HG02763 (cell line): ENCODE results near the gene DGKH.

Experiments used
- ATAC-seq: cut with Tn5 transposase; IDR thresholded peaks from one replicate; pipeline ENCODE4 v1.9.1; 2021; ENCODE audit warnings: mild to moderate bottlenecking, moderate library complexity; ENCODE audit not compliant: unreplicated experiment

Gene DGKH, protein sequence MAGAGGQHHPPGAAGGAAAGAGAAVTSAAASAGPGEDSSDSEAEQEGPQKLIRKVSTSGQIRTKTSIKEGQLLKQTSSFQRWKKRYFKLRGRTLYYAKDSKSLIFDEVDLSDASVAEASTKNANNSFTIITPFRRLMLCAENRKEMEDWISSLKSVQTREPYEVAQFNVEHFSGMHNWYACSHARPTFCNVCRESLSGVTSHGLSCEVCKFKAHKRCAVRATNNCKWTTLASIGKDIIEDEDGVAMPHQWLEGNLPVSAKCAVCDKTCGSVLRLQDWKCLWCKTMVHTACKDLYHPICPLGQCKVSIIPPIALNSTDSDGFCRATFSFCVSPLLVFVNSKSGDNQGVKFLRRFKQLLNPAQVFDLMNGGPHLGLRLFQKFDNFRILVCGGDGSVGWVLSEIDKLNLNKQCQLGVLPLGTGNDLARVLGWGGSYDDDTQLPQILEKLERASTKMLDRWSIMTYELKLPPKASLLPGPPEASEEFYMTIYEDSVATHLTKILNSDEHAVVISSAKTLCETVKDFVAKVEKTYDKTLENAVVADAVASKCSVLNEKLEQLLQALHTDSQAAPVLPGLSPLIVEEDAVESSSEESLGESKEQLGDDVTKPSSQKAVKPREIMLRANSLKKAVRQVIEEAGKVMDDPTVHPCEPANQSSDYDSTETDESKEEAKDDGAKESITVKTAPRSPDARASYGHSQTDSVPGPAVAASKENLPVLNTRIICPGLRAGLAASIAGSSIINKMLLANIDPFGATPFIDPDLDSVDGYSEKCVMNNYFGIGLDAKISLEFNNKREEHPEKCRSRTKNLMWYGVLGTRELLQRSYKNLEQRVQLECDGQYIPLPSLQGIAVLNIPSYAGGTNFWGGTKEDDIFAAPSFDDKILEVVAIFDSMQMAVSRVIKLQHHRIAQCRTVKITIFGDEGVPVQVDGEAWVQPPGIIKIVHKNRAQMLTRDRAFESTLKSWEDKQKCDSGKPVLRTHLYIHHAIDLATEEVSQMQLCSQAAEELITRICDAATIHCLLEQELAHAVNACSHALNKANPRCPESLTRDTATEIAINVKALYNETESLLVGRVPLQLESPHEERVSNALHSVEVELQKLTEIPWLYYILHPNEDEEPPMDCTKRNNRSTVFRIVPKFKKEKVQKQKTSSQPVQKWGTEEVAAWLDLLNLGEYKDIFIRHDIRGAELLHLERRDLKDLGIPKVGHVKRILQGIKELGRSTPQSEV

GRCh38 chr13:42048342-42048683 is at the start of gene DGKH:
Gene DGKH (plus strand): TSS chr13:42048648. CDS start chr13:42048774, 126 bp downstream.
- no peak for ATAC-seq

GRCh38 chr13:42000846-42001245 is 47.6 kb upstream of the DGKH start:
- ATAC-seq: no peak

GRCh38 chr13:42001580-42001979 is 46.9 kb upstream of the DGKH start:
- no peak for ATAC-seq

- ATAC-seq: no peak
These were observed 46.4 kb upstream of the DGKH start for GRCh38 chr13:42002066-42002465.

- ATAC-seq: no peak
These were observed 40.6 kb upstream of the DGKH start for GRCh38 chr13:42007844-42008243.

- no peak for ATAC-seq
These were observed 39.4 kb upstream of the DGKH start for GRCh38 chr13:42009057-42009456.

DNA sequence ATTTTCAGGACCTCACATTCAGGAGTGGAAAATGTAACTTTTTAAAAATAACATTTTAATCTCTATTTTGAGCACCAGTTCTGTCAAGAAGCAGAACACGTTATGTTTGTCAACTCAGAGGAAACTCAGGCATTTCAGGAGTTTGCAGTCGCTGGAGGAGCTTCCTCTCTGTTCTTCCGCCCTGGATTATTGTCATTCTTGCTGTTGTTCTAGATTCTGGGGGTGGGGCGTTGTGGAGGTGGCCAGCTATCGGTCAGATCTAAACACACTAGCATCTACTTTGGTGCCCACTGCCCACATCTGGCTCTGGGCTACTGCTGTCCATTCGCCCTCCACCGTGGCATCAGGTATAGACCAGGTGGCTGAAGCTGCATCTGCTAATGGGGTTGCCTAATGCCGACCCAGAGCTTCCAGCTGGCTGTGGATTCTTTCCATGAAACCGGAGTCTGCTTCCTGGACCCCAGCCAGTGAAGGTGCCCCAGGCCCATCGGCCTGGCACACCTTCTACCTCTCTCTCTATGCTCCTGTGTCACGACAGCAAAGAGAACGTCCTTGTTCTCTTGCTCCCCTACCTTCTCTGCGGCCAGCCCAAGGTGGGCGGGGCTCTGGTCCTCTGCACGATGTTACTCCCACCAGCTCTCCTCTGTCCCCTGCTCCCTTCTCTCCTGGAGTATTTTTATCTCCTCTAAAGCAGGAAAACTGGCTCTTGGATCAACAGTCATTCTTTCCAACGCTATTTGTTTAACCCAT is 36.7 kb upstream of the DGKH start:
- no peak for ATAC-seq

DNA sequence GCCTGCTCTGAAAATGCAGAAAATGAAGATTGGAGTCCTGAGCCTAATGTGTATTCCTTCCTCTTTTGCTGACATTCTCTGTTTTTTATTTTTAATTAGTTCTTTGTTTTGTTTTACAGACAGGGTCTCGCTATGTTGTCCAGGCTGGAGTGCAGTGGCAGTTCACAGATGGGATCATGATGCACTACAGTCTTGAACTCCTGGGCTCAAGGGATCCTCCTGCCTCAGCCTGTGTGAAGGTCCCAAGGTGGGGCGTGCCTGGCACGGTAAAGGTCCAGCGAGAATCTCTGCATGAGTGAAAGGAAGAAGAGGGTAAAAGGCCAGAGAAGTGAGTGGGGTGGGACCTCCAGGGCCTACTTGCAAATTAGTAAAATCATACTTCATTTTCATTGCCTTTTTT is 34.3 kb upstream of the DGKH start:
- no peak for ATAC-seq

DNA sequence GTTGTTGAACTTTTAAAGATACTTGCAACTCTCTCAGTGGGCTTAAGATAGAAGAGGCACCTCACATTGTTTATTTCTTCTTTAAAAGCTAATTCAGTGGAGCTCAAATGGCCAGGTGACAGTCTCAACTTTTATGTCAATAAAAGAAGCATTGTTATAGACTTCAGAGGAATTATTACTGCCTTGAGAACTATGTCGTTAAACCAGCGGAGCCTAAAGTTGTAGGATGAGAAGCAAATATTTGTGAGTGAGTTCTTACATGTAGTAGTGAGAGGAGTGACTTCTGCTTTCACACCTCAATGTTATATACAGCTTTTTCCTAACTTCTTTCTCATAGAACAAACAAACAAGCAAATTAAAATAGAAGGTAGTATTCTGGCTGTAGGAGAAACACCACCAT is 31.2 kb upstream of the DGKH start:
- ATAC-seq: no peak

- no peak for ATAC-seq
These were observed 26.6 kb upstream of the DGKH start for GRCh38 chr13:42021851-42022250.

DNA sequence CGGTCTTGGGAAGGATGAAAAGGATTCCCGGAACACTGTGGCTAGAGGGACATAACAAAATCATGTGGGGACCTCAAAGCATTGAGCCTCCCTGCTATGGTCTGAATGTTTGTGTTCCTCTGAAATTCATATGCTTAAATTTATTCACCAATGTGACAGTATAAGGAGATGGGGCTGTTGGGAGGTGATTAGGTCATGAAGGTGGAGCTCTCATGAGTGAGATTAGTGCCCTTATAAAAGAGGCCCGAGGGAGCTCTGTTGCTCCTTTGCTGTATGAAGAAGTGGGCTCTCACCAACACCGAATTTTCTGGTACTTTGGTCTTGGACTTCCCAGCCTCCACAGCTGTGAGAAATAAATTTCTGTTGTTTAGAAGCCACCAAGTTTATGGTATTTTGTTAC is 26.1 kb upstream of the DGKH start:
- ATAC-seq: no peak

DNA sequence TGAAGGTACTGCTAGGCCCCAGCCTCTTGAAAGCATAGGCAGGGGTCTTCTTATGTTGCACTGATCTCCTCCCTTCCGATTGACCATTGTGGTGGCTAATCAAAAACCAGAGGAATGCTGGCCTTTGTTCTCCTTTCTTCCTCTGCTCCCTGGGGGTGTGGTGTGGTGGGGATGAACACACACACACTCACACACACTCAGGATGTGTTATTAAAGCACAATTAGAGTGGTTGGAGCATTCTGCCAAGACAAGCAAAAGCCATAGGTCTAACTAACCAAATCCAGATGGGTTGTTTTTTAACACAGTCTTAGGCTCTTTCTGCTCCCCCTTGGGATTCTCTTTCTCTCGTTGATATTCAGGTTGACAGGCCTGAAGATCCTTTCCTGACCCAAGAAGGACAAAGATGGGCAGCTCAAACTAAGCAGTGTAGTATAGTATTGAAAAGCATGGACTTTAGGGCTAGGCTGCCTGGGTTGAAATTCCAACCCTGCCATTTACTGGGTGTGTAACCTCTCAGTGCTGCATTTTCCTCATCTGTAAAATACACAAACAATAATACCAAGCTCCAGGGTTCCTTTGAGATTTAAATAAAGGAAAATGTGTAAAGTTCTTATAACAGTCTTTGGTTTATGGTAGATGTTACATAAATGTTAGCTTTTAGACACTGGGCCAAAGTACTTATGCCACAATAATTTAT is 25.5 kb upstream of the DGKH start:
- ATAC-seq: no peak

GRCh38 chr13:42027286-42027685 is 21.2 kb upstream of the DGKH start:
- ATAC-seq: no peak

- ATAC-seq: no peak
These were observed 20.2 kb upstream of the DGKH start for GRCh38 chr13:42028113-42028799.

GRCh38 chr13:42035905-42036521 is 12.4 kb upstream of the DGKH start:
- no peak for ATAC-seq

- ATAC-seq: no peak
These were observed 11.7 kb upstream of the DGKH start for GRCh38 chr13:42036711-42037110.

DNA sequence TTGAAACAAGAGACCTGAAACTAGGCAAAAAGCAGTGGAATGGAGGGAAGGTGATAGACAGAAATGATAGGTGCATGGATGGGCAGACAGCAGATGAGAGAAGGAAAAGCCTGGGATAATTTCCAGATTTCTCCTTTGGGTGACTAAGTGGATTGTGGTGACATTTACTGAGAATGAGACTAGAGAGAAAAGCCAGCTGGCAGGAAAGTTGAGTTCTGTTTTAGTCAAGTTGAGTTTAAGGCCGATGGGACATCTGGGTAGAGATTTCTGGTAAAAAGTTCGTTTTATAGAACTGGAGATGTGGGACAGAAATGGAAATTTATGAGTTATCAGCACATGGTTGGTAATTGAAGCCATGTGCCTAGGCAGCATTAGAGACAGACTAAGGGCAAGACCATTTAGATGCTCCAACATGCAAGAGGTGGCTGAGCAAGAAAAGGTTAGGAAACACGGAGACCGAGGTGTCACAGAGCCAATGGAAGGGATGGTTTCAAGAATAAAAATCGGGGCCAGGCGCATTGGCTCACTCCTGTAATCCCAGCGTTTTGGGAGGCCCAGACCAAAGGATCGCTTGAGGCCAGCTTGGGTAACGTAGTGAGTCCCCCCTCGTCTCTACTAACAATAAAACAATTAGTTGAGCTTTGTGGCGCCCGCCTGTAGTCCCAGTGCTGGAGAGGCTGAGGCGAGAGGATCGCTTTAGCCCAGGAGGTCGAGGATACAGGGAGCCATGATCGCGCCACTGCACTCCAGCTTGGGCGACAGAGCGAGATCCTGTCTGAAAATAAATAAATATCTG is 9.6 kb upstream of the DGKH start:
- no peak for ATAC-seq

DNA sequence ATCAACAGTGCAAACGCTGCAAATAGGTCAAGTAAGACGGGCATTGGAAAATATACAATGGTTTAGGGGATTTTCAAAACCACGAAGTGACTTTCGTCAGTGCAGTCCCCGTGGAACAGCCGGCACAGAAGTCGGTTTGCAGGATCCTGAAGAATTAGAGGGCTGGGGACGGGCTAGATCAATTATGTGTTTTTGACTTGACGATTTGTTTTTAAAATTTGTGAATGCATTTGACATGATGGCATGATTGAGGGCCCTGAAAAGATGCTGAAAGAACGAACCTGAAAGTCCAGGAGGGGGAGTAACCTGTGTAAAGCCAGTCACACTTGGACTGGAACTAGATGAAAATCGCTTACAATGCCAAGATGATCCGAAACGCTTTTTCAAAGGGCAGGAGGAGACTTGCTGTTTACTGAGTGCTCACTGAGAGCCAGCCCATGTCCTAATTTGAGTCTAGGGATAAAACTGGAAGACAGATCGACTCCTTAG is 8.9 kb upstream of the DGKH start:
- ATAC-seq: no peak
